Body of pancreas (tissue), 4 donors: ENCODE results near the gene OTX1.

Experiments used
- POLR2A ChIP-seq, 3 donors: fragments of 450-650 bp; IDR thresholded peaks; one replicate each; pipeline ENCODE4 v1.6.1; 2016; ENCODE audit warnings: antibody characterized with exemption in 3 of 3, mild to moderate bottlenecking in 2 of 3
- TF ChIP-seq, protein P1 (sequence below), 7 experiments: fragments of 450-650 bp in 4 of 7; fragments of 200-600 bp in 3 of 7; sonication (generic) in 3 of 7; IDR thresholded peaks; one replicate each; pipeline ENCODE4 v1.5.1; 2016 to 2019; ENCODE audit warnings: antibody characterized with exemption in 7 of 7

GRCh38 chr2:63001576-63001975 lies 49.1 kb upstream of the OTX1 start:
- no peak for TF ChIP-seq POLR2A (IDR thresholded peaks at IDR 0.05)
- TF ChIP-seq, protein P1, sequence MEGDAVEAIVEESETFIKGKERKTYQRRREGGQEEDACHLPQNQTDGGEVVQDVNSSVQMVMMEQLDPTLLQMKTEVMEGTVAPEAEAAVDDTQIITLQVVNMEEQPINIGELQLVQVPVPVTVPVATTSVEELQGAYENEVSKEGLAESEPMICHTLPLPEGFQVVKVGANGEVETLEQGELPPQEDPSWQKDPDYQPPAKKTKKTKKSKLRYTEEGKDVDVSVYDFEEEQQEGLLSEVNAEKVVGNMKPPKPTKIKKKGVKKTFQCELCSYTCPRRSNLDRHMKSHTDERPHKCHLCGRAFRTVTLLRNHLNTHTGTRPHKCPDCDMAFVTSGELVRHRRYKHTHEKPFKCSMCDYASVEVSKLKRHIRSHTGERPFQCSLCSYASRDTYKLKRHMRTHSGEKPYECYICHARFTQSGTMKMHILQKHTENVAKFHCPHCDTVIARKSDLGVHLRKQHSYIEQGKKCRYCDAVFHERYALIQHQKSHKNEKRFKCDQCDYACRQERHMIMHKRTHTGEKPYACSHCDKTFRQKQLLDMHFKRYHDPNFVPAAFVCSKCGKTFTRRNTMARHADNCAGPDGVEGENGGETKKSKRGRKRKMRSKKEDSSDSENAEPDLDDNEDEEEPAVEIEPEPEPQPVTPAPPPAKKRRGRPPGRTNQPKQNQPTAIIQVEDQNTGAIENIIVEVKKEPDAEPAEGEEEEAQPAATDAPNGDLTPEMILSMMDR (IDR thresholded peaks at IDR 0.05) = no peak
